ENCODE data around the gene MYH11.

- TF ChIP-seq POLR2A (IDR thresholded peaks at IDR 0.05): no peak
- no peak for TF ChIP-seq CTCF (IDR thresholded peaks at IDR 0.05)
- TF ChIP-seq EP300 (IDR thresholded peaks at IDR 0.05): no peak
- no peak for TF ChIP-seq POLR2AphosphoS5 (IDR thresholded peaks at IDR 0.05)
Observed at GRCh38 chr16:15827709-15828343, 29.0 kb downstream of the MYH11 start.
